B cell (primary cell): ENCODE data around the gene TTC34. TPM values are rescaled to one million over a fixed set of nuclear protein-coding genes. Genes with fewer than 3 reads are reported as not detected.

ENCODE experiments used
- ATAC-seq: fragments of 200-7000 bp; cut with Tn5 transposase; one replicate; pipeline ENCODE4 v1.10.0; 2021; ENCODE audit warnings: low read depth, mild to moderate bottlenecking, moderate number of reproducible peaks, moderate library complexity
- CTCF ChIA-PET: fragments of 350-600 bp; sonication (Branson Sonifier 250); formaldehyde crosslinking; loops from one replicate; lab custom pipeline; 2021; ENCODE audit warnings: antibody characterized with exemption, inconsistent platforms; lab: Charles Lee
- POLR2A ChIA-PET: fragments of 350-600 bp; sonication (Branson Sonifier 250); formaldehyde crosslinking; loops from one replicate; lab custom pipeline; 2021; ENCODE audit warnings: antibody characterized with exemption; lab: Charles Lee
- DNase-seq: peaks from one replicate; pipeline ENCODE4 v3.0.0; 2013
- H2AFZ ChIP-seq: 2 replicates; pipeline ENCODE4 v1.6.1; 2012; ENCODE audit warnings: mild to moderate bottlenecking, low read depth, low read length; ENCODE audit not compliant: insufficient read depth, poor library complexity, severe bottlenecking
- H3K27ac ChIP-seq, 2 donors: 1 replicate in 1 of 2; 2 replicates in 1 of 2; pipeline ENCODE4 v1.5.1; 2012 to 2013; ENCODE audit warnings: low read length in 2 of 2, mild to moderate bottlenecking in 2 of 2, moderate library complexity in 1 of 2
- H3K27me3 ChIP-seq, 4 experiments: fragments of 200-600 bp in 1 of 4; sonication (generic) in 1 of 4; replicated peaks in 1 of 4; 1 replicate in 2 of 4; 2 replicates in 2 of 4; pipeline versions ENCODE4 v1.6.1 to v1.7.0; 2013 to 2016; ENCODE audit warnings: low read length in 3 of 4, mild to moderate bottlenecking in 2 of 4, mixed read lengths in 1 of 4, moderate library complexity in 1 of 4; ENCODE audit not compliant: insufficient read depth in 4 of 4, control insufficient read depth in 3 of 4; ENCODE audit errors: control extremely low read depth in 1 of 4
- H3K36me3 ChIP-seq, 2 experiments: replicated peaks in 1 of 2; 1 replicate in 1 of 2; 2 replicates in 1 of 2; pipeline versions ENCODE4 v1.6.1 to v1.7.1; 2013; ENCODE audit warnings: low read length in 1 of 2; ENCODE audit not compliant: insufficient read depth in 2 of 2, control insufficient read depth in 1 of 2; ENCODE audit errors: control extremely low read depth in 1 of 2, extremely low read depth in 1 of 2
- H3K4me1 ChIP-seq, 2 donors: fragments of 200-600 bp in 1 of 2; sonication (generic) in 1 of 2; 1 replicate in 1 of 2; 2 replicates in 1 of 2; pipeline versions ENCODE4 v1.5.1 to v1.6.1; 2013 to 2017; ENCODE audit warnings: low read length in 2 of 2; ENCODE audit not compliant: control insufficient read depth in 2 of 2, insufficient read depth in 2 of 2
- H3K4me2 ChIP-seq: replicated peaks from 2 replicates; pipeline ENCODE3; 2012; ENCODE audit warnings: mild to moderate bottlenecking, low read depth, low read length; ENCODE audit not compliant: poor library complexity, severe bottlenecking
- H3K4me3 ChIP-seq, 5 experiments: fragments of 200-600 bp in 1 of 5; sonication (generic) in 1 of 5; 1 replicate in 3 of 5; 2 replicates in 2 of 5; pipeline versions ENCODE4 v1.5.1 to v1.7.0; 2011 to 2016; ENCODE audit warnings: low read length in 4 of 5, mild to moderate bottlenecking in 4 of 5, low read depth in 2 of 5, control low read depth in 1 of 5, moderate library complexity in 1 of 5; ENCODE audit not compliant: insufficient read depth in 1 of 5; ENCODE audit errors: control extremely low read depth in 1 of 5, extremely low read depth in 1 of 5
- H3K79me2 ChIP-seq: fragments of 200-600 bp; sonication (generic); one replicate; pipeline ENCODE4 v1.6.0; 2016; ENCODE audit warnings: low read length; ENCODE audit not compliant: control insufficient read depth, insufficient read depth
- H3K9ac ChIP-seq: fragments of 200-600 bp; sonication (generic); 2 replicates; pipeline ENCODE4 v1.6.1; 2017; ENCODE audit warnings: mild to moderate bottlenecking, low read length, moderate library complexity
- H3K9me3 ChIP-seq, 3 donors: one replicate each; pipeline versions ENCODE4 v1.6.1 to v1.7.1; 2013; ENCODE audit warnings: low read length in 2 of 3; ENCODE audit not compliant: control insufficient read depth in 2 of 3, insufficient read depth in 1 of 3; ENCODE audit errors: control extremely low read depth in 1 of 3
- H4K20me1 ChIP-seq: 2 replicates; pipeline ENCODE4 v1.6.0; 2012; ENCODE audit warnings: mild to moderate bottlenecking, low read length; ENCODE audit not compliant: insufficient read depth, control insufficient read depth, poor library complexity, severe bottlenecking
- H3K27ac Mint-ChIP-seq: one replicate; pipeline ENCODE4 v1.8.0; 2021; ENCODE audit warnings: mixed read lengths
- H3K27me3 Mint-ChIP-seq: one replicate; pipeline ENCODE4 v1.8.0; 2021; ENCODE audit warnings: mixed read lengths
- H3K4me1 Mint-ChIP-seq: one replicate; pipeline ENCODE4 v1.8.0; 2021; ENCODE audit warnings: mixed read lengths
- H3K4me3 Mint-ChIP-seq: one replicate; pipeline ENCODE4 v1.8.0; 2021; ENCODE audit warnings: mixed read lengths
- H3K9me3 Mint-ChIP-seq: one replicate; pipeline ENCODE4 v1.8.0; 2022; ENCODE audit warnings: mixed read lengths; ENCODE audit not compliant: insufficient read depth
- EZH2 ChIP-seq: IDR thresholded peaks from 2 replicates; pipeline ENCODE4 v1.6.1; 2012; ENCODE audit warnings: borderline replicate concordance, low read depth, mild to moderate bottlenecking, moderate library complexity, low read length; ENCODE audit not compliant: insufficient read depth, poor library complexity, severe bottlenecking
- WGBS: methylation state at CpG from one replicate; pipeline ENCODE4 v1.1.5; 2013; ENCODE audit warnings: missing lambda C conversion rate; ENCODE audit not compliant: insufficient coverage; 5-methylcytosine and 5-hydroxymethylcytosine counted together
- intact Hi-C: fragments of 100-400 bp; cut with micrococcal nuclease; formaldehyde crosslinking; loops from one replicate; pipeline ENCODE4 v1.10.0; 2022
- polyA plus RNA-seq: library from polyadenylated mRNA; depleted of rRNA; stranded (reverse); fragments of >200 nt; gene quantifications from 2 replicates; pipeline ENCODE4 v1.2.3, GENCODE V29; 2012
- total RNA-seq, 2 donors: library from RNA; stranded (reverse); fragments of 120-200 nt in 1 of 2; gene quantifications; 1 replicate in 1 of 2; 2 replicates in 1 of 2; pipeline versions ENCODE4 v1.2.3 to v1.2.4, GENCODE V29; 2013 to 2022
- TF ChIP-seq, protein P1 (sequence below): fragments of 200-600 bp; IDR thresholded peaks from one replicate; pipeline ENCODE4 v1.8.0; 2022; ENCODE audit warnings: antibody characterized with exemption, mild to moderate bottlenecking

TTC34 gene
- total and polyA plus RNA-seq, 2 donors (not counting 1 experiment from before 2014, with no cell fraction given), result 2.1 to 8.1 TPM

DNA sequence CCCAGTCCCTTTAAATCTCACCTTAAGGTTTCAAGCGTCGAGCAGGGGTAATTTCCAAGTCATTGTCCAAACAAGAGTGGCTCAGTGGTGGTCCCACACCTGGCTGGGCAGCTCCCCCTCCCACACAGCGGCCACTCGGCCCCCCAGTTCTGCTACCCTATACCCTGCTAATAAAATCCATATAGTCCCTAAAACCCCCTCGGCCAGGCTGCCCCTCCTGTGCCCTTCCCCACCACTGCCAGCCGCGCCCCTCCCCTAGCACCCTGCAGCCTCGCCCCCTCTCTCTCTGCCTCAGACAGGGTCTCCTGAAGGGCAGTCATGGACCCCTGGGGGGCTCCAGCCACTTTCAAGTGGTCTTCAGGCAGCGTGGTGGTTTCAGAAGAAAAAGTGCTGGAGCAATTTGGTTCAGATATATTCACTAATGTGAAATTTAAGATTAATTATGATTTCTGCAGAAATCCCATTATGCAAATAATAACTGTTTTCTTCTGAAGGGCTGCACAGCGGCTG is 34.2 kb upstream of the TTC34 start:
- 85% methylated on average over 7 of the region's 10 CpGs for WGBS
- H3K4me1 ChIP-seq, result peaks cover 3 to 4% of the 10 kb centered on the region in 2 donors
- intact Hi-C loops, result no loop called here
- DNase-seq, result no peak
- H3K27ac ChIP-seq, result no peak overlapping the region
- no peak overlapping the region for H3K4me3 Mint-ChIP-seq
- peaks cover 2% of the 10 kb centered on the region for H3K4me1 Mint-ChIP-seq
- no peaks in the 10 kb centered on the region for H3K79me2 ChIP-seq
- H3K9me3 ChIP-seq, result peaks cover 0 to 24% (median 0%) of the 10 kb centered on the region in 3 donors
- H3K27me3 ChIP-seq, result no peaks in the 10 kb centered on the region
- peaks cover 3% of the 10 kb centered on the region for H3K27me3 Mint-ChIP-seq
- no peak overlapping the region for H3K9ac ChIP-seq
- H2AFZ ChIP-seq, result no peak overlapping the region
- peaks cover 2% of the 10 kb centered on the region for H3K9me3 Mint-ChIP-seq
- ATAC-seq, result no peak
- H3K4me3 ChIP-seq, result no peak overlapping the region
- H4K20me1 ChIP-seq, result no peaks in the 10 kb centered on the region
- no peaks in the 10 kb centered on the region for H3K36me3 ChIP-seq
- ChIA-PET CTCF (no interaction called here), POLR2A (no interaction called here)
- no peak overlapping the region for H3K4me2 ChIP-seq
- no peak overlapping the region for H3K27ac Mint-ChIP-seq
- TF ChIP-seq, protein P1, sequence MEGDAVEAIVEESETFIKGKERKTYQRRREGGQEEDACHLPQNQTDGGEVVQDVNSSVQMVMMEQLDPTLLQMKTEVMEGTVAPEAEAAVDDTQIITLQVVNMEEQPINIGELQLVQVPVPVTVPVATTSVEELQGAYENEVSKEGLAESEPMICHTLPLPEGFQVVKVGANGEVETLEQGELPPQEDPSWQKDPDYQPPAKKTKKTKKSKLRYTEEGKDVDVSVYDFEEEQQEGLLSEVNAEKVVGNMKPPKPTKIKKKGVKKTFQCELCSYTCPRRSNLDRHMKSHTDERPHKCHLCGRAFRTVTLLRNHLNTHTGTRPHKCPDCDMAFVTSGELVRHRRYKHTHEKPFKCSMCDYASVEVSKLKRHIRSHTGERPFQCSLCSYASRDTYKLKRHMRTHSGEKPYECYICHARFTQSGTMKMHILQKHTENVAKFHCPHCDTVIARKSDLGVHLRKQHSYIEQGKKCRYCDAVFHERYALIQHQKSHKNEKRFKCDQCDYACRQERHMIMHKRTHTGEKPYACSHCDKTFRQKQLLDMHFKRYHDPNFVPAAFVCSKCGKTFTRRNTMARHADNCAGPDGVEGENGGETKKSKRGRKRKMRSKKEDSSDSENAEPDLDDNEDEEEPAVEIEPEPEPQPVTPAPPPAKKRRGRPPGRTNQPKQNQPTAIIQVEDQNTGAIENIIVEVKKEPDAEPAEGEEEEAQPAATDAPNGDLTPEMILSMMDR, result no peak
- no peak for TF ChIP-seq EZH2

DNA sequence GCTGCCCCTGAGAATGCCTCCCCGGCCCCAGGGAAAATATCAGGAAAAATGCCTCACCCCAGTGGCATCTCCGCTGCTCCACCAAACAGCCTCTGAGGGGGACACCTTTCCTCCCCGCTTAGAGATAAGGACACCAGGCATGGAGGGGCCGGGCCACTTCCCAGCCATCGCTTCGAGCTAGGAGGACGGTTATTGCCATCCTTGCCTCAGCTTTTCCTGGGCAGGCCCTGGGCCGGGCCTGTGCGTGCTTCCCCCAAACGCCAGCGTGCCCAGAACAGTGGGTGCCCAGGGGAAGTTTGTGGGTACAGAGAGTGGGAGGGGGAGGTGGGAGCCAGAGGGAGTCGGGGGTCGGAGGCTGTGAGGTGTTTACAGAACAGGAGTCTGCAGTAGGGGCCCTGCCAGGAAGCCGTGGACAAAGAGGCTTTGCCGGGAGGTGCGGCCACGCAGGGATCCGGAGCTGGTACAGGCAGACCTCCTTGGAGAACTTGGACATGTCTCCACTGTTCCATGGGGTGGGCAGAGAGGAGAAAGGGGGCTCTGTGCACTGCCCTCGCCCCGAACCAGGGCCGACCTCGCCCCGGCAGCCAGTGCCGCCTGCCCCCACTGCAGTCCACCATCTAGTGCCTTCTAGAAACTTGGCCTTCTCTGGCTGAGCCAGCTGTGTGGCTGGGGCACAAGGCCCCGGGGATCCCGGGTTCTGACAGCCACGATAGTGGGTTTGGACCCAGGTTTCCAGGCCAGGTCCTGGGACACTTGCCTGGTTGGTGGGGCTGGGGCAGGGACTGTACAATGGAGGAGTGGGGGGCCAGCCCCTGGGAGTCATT is 33.5 kb upstream of the TTC34 start:
- ChIA-PET CTCF (no interaction called here), POLR2A (no interaction called here)
- intact Hi-C loops, result no loop called here
- Histone ChIP-seq H2AFZ (no peak overlapping the region), H3K4me3 (no peak overlapping the region), H3K27me3 (no peaks in the 10 kb centered on the region), H3K4me1 (no peaks in the 10 kb centered on the region), H3K4me2 (no peak overlapping the region), H3K9ac (no peak overlapping the region), H3K9me3 (peaks cover 0 to 25% (median 0%) of the 10 kb centered on the region in 3 donors), H4K20me1 (no peaks in the 10 kb centered on the region), H3K36me3 (no peaks in the 10 kb centered on the region), H3K79me2 (no peaks in the 10 kb centered on the region), H3K27ac (no peak overlapping the region)
- DNase-seq, result no peak
- no peaks in the 10 kb centered on the region for H3K27me3 Mint-ChIP-seq
- no peak overlapping the region for H3K27ac Mint-ChIP-seq
- no peak for ATAC-seq
- TF ChIP-seq EZH2, result no peak
- TF ChIP-seq, protein P1, result no peak
- no peak overlapping the region for H3K4me3 Mint-ChIP-seq
- peaks cover 2% of the 10 kb centered on the region for H3K9me3 Mint-ChIP-seq
- 87% methylated on average over 21 of the region's 27 CpGs for WGBS
- H3K4me1 Mint-ChIP-seq, result no peaks in the 10 kb centered on the region
